ENCODE data around the gene UBA52.

GRCh38 chr19:18588611-18589379 lies 17.1 kb downstream of the UBA52 start, which contains the start of gene REX1BD:
- TF ChIP-seq, protein P1, sequence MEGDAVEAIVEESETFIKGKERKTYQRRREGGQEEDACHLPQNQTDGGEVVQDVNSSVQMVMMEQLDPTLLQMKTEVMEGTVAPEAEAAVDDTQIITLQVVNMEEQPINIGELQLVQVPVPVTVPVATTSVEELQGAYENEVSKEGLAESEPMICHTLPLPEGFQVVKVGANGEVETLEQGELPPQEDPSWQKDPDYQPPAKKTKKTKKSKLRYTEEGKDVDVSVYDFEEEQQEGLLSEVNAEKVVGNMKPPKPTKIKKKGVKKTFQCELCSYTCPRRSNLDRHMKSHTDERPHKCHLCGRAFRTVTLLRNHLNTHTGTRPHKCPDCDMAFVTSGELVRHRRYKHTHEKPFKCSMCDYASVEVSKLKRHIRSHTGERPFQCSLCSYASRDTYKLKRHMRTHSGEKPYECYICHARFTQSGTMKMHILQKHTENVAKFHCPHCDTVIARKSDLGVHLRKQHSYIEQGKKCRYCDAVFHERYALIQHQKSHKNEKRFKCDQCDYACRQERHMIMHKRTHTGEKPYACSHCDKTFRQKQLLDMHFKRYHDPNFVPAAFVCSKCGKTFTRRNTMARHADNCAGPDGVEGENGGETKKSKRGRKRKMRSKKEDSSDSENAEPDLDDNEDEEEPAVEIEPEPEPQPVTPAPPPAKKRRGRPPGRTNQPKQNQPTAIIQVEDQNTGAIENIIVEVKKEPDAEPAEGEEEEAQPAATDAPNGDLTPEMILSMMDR (conservative IDR thresholded peaks at IDR 0.05; ENCODE audit: low read depth in 2 of 2), result peak; percentile 75 to 92
- no peak for TF ChIP-seq EZH2 (IDR thresholded peaks at IDR 0.05; ENCODE audit: low read depth, unreplicated experiment)
- peak; percentile 88 for TF ChIP-seq POLR2AphosphoS5 (IDR thresholded peaks at IDR 0.05; ENCODE audit: low read depth)
- no peak for TF ChIP-seq JUNB (IDR thresholded peaks at IDR 0.05; ENCODE audit: unreplicated experiment)
- peak; percentile 47 for TF ChIP-seq CREB1 (CRISPR knock-in tag; IDR thresholded peaks at IDR 0.05; ENCODE audit: low read depth)
- TF ChIP-seq STAT1 (IDR thresholded peaks at IDR 0.05; ENCODE audit: unreplicated experiment), result no peak
- TF ChIP-seq EZH2phosphoT487 (IDR thresholded peaks at IDR 0.05; ENCODE audit: unreplicated experiment), result no peak
- TF ChIP-seq, protein P2, sequence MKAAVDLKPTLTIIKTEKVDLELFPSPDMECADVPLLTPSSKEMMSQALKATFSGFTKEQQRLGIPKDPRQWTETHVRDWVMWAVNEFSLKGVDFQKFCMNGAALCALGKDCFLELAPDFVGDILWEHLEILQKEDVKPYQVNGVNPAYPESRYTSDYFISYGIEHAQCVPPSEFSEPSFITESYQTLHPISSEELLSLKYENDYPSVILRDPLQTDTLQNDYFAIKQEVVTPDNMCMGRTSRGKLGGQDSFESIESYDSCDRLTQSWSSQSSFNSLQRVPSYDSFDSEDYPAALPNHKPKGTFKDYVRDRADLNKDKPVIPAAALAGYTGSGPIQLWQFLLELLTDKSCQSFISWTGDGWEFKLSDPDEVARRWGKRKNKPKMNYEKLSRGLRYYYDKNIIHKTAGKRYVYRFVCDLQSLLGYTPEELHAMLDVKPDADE (IDR thresholded peaks at IDR 0.05), result peak; percentile 68; the same call in 1 of the 2 replicates
